ENCODE results near the gene PDLIM5. TPM values are rescaled to one million over a fixed set of nuclear protein-coding genes. Genes with fewer than 3 reads are reported as not detected.

Gene PDLIM5
- total and polyA plus RNA-seq, 11 donors: 262 to 1,378 (median 1,035) TPM

DNA sequence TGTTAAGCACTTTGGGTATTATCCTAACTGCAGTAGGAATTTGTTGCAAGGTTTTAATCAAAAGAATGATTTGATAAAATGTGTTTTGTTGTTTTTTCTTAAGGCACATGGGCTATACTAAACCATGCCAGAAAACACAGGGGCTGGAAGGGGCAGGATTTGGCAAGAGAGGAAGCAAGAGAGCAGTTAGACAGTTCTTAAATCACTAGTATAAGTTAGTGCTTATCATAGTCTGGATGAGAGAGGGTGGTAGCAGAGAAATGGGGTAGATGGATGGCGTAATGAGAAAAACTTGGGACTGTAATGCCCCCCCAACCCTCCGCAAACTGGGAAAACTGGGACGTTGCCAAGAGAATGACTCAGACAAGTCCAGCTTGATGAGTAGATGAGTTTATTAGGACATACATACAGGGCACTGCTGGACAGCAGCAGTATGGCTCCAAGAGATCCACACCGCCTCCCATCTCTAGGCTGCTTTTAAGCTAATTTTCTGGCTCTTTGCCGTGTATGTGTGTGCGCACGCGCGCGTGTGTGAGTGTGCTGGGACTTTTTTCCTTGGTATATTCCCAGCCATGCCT, 151.5 kb downstream of the PDLIM5 start:
- TF ChIP-seq, protein P1, sequence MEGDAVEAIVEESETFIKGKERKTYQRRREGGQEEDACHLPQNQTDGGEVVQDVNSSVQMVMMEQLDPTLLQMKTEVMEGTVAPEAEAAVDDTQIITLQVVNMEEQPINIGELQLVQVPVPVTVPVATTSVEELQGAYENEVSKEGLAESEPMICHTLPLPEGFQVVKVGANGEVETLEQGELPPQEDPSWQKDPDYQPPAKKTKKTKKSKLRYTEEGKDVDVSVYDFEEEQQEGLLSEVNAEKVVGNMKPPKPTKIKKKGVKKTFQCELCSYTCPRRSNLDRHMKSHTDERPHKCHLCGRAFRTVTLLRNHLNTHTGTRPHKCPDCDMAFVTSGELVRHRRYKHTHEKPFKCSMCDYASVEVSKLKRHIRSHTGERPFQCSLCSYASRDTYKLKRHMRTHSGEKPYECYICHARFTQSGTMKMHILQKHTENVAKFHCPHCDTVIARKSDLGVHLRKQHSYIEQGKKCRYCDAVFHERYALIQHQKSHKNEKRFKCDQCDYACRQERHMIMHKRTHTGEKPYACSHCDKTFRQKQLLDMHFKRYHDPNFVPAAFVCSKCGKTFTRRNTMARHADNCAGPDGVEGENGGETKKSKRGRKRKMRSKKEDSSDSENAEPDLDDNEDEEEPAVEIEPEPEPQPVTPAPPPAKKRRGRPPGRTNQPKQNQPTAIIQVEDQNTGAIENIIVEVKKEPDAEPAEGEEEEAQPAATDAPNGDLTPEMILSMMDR (IDR thresholded peaks at IDR 0.05): no peak
- TF ChIP-seq POLR2A (IDR thresholded peaks at IDR 0.05): no peak
- H3K9me3 ChIP-seq: no peaks in the 10 kb centered on the region
- H3K27me3 ChIP-seq: no peaks in the 10 kb centered on the region
- H3K4me1 ChIP-seq: peaks cover 0 to 29% (median 10%) of the 10 kb centered on the region in 12 donors
- no peak overlapping the region for H3K4me3 ChIP-seq
- peaks cover 0 to 17% (median 0%) of the 10 kb centered on the region in 9 donors for H3K36me3 ChIP-seq
- H3K27ac ChIP-seq: peak overlapping the region in 7 of 12 donors; percentile 11 to 62 (median 26)
- ATAC-seq (peak; percentile 45 to 61 (median 54)), DNase-seq (peak in 4 of 5 donors; percentile 27 to 52 (median 40))
- WGBS, 4 donors: 72 to 79% (median 77%) methylated on average over 9 to 10 of the region's 10 CpGs
- intact Hi-C loops (cut with DNase I): loop anchor here in 1 of 10 donors (5.0 kb wide), 1 partner anchor 151 kb away; the partner anchor contains the start of gene PDLIM5

DNA sequence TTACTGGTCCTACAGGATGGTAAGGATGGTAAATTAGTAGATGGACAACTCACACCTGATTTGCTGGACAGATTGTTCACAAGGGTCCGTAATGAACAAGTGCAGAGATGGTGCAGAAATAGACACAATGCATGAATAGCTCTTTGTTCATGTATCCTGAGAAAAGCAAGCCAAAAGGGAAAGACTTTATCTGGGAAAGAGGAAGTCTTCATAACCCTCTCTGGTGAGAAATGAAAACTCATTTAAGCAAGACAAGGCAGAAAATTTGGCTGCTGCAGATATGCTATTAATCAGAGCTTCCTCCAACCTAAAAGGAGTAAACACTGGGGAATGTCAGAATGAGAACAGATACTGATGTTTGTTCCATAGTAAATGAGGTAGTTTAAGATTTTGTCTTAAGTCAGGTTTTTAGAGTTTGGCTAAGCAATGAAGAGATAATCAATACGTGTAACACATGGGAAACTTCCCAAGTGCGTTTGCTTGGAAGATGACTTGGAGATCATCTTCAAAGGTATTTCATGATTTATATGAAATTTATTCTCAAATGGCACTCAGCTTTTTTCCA, 153.6 kb downstream of the PDLIM5 start:
- intact Hi-C loops (cut with DNase I): no loop called here

GRCh38 chr4:94610145-94610544, 158.4 kb downstream of the PDLIM5 start:
- TF ChIP-seq POLR2A (IDR thresholded peaks at IDR 0.05): no peak
- TF ChIP-seq, protein P1 (IDR thresholded peaks at IDR 0.05): no peak
- Histone ChIP-seq H3K36me3 (peaks cover 0 to 54% (median 3%) of the 10 kb centered on the region in 9 donors), H3K4me3 (no peak overlapping the region), H3K27me3 (no peaks in the 10 kb centered on the region), H3K27ac (no peak overlapping the region), H3K4me1 (peaks cover 0 to 12% (median 1%) of the 10 kb centered on the region in 12 donors), H3K9me3 (no peaks in the 10 kb centered on the region)
- intact Hi-C loops (cut with DNase I): no loop called here
- WGBS, 4 donors: 87 to 91% (median 89%) methylated on average over 6 of the region's 6 CpGs
- DNase-seq: no peak
- no peak for ATAC-seq

More for the DNA sequence above, 153.6 kb downstream of the PDLIM5 start:
- no peak for DNase-seq
- H3K27me3 ChIP-seq: no peaks in the 10 kb centered on the region
- peak overlapping the region in 3 of 12 donors; percentile 5 to 30 (median 6) for H3K27ac ChIP-seq
- H3K9me3 ChIP-seq: no peaks in the 10 kb centered on the region
- H3K36me3 ChIP-seq: peaks cover 0 to 31% (median 3%) of the 10 kb centered on the region in 9 donors
- WGBS, 4 donors: 45 to 51% (median 49%) methylated on average over 3 of the region's 3 CpGs
- H3K4me1 ChIP-seq: peaks cover 0 to 29% (median 10%) of the 10 kb centered on the region in 12 donors
- H3K4me3 ChIP-seq: no peak overlapping the region
- peak in 2 of 4 donors; percentile 1 to 13 for ATAC-seq
- no peak for TF ChIP-seq POLR2A (IDR thresholded peaks at IDR 0.05)
- TF ChIP-seq, protein P1 (IDR thresholded peaks at IDR 0.05): no peak

DNA sequence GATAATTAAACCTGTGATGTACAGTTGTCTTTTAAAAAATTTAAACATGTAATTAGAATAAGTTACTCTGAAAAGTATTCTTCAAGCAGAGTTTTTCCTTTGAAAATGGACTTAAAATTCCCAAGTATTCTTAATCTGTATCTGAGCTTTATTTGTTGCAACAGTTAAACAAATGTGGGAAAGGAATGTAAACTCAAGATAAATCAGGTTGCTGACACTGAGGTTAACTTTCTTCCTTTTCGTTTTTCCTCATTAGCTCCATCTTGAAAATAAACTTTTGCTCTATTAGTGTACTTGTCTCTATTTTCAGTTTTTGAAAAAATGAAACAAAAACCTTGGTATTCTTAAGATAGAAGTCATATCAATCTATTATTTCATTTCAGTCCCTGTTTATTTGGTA, 161.5 kb downstream of the PDLIM5 start:
- DNase-seq (no peak), ATAC-seq (no peak)
- H3K27me3 ChIP-seq: no peaks in the 10 kb centered on the region
- 32 to 78% (median 60%) methylated on average over 1 of the region's 1 CpG for WGBS, 4 donors
- TF ChIP-seq, protein P1 (IDR thresholded peaks at IDR 0.05): no peak
- TF ChIP-seq POLR2A (IDR thresholded peaks at IDR 0.05): no peak
- no peaks in the 10 kb centered on the region for H3K9me3 ChIP-seq
- no peaks in the 10 kb centered on the region for H3K4me1 ChIP-seq
- intact Hi-C loops (cut with DNase I): no loop called here
- H3K4me3 ChIP-seq: no peak overlapping the region
- no peak overlapping the region for H3K27ac ChIP-seq
- peaks cover 0 to 75% (median 11%) of the 10 kb centered on the region in 9 donors for H3K36me3 ChIP-seq
